Sigmoid colon (tissue), 7 donors: ENCODE data around the gene PNKP. TPM values are rescaled to one million over a fixed set of nuclear protein-coding genes. Genes with fewer than 3 reads are reported as not detected.

Experiments
- DNase-seq: peaks from one replicate; pipeline ENCODE4 v3.0.0-alpha.2; 2019
- H3K27ac ChIP-seq, 4 donors: fragments of 200-600 bp; sonication (generic); one replicate each; pipeline ENCODE4 v1.5.1; 2016 to 2019; ENCODE audit warnings: mild to moderate bottlenecking in 1 of 4
- H3K27me3 ChIP-seq, 3 donors: fragments of 200-600 bp; sonication (generic); one replicate each; pipeline ENCODE4 v1.5.1; 2019; ENCODE audit warnings: mild to moderate bottlenecking in 1 of 3
- H3K36me3 ChIP-seq, 4 donors: fragments of 200-600 bp; sonication (generic); one replicate each; pipeline ENCODE4 v1.5.1; 2016 to 2019
- H3K4me1 ChIP-seq, 4 donors: fragments of 200-600 bp; sonication (generic); one replicate each; pipeline ENCODE4 v1.5.1; 2017 to 2019
- H3K4me3 ChIP-seq, 4 donors: fragments of 200-600 bp; sonication (generic); one replicate each; pipeline ENCODE4 v1.5.1; 2017 to 2019; ENCODE audit warnings: mild to moderate bottlenecking in 2 of 4, moderate library complexity in 1 of 4
- H3K9me3 ChIP-seq, 4 donors: fragments of 200-600 bp in 3 of 4; sonication (generic) in 3 of 4; one replicate each; pipeline versions ENCODE4 v1.5.1 to v1.6.1; 2013 to 2019
- EP300 ChIP-seq, 4 donors: sonication (generic); formaldehyde crosslinking; IDR thresholded peaks; one replicate each; pipeline ENCODE4 v1.6.1; 2017; ENCODE audit warnings: antibody characterized with exemption in 4 of 4
- POLR2A ChIP-seq, 2 donors: fragments of 450-650 bp; IDR thresholded peaks; one replicate each; pipeline ENCODE4 v1.6.1; 2016; ENCODE audit warnings: antibody characterized with exemption in 2 of 2, mild to moderate bottlenecking in 2 of 2, moderate library complexity in 2 of 2
- POLR2AphosphoS5 ChIP-seq, 4 donors: sonication (generic); formaldehyde crosslinking; IDR thresholded peaks; one replicate each; pipeline ENCODE4 v1.6.1; 2017; ENCODE audit warnings: antibody characterized with exemption in 4 of 4
- WGBS, 2 donors: extraction: QIAGEN DNeasy Blood & Tissue Kit; methylation state at CpG; one replicate each; pipeline ENCODE4 v1.1.7; 2013; 5-methylcytosine and 5-hydroxymethylcytosine counted together
- intact Hi-C: fragments of 100-400 bp; cut with DNase I; formaldehyde crosslinking; loops from one replicate; pipeline ENCODE4 v1.15.1; 2023
- polyA plus RNA-seq, 3 donors: library from polyadenylated mRNA; stranded (reverse); fragments of 200-250 nt; gene quantifications; one replicate each; pipeline ENCODE4 v1.2.3, GENCODE V29; 2013
- total RNA-seq, 4 donors: library from RNA; depleted of rRNA; stranded (reverse); fragments of >200 nt; gene quantifications; one replicate each; pipeline ENCODE4 v1.1.0, GENCODE V29; 2016
- TF ChIP-seq, protein P1 (sequence below), 4 experiments: fragments of 450-650 bp in 3 of 4; fragments of 200-600 bp in 1 of 4; IDR thresholded peaks; one replicate each; pipeline ENCODE4 v1.5.1; 2016 to 2019; ENCODE audit warnings: antibody characterized with exemption in 4 of 4, mild to moderate bottlenecking in 3 of 4, moderate library complexity in 2 of 4
- donor health status: healthy with polysubstance abuse.
- donor health status: Bipolar disorder and iron deficiency.
- donor health status: healthy.

PNKP gene
- total and polyA plus RNA-seq, 7 donors: 27.0 to 88.8 (median 34.0) TPM

- H3K36me3 ChIP-seq: peaks cover 57 to 94% (median 66%) of the 10 kb centered on the region in 4 donors
- peaks cover 0 to 14% (median 10%) of the 10 kb centered on the region in 4 donors for H3K4me1 ChIP-seq
- H3K9me3 ChIP-seq: no peaks in the 10 kb centered on the region
- H3K4me3 ChIP-seq: no peak overlapping the region
- H3K27ac ChIP-seq: no peak overlapping the region
- no peak for DNase-seq
- no peaks in the 10 kb centered on the region for H3K27me3 ChIP-seq
- TF ChIP-seq POLR2A (IDR thresholded peaks at IDR 0.05): no peak
- 97% methylated on average over 5 of the region's 5 CpGs for WGBS, 2 donors
- intact Hi-C loops: no loop called here
Observed at GRCh38 chr19:49883094-49883493, 15.7 kb upstream of the PNKP start.

GRCh38 chr19:49882643-49883042 lies 15.3 kb upstream of the PNKP start:
- intact Hi-C loops: no loop called here
- H3K4me3 ChIP-seq: no peak overlapping the region
- 97 to 98% methylated on average over 14 of the region's 14 CpGs for WGBS, 2 donors
- DNase-seq: no peak
- TF ChIP-seq, protein P1, sequence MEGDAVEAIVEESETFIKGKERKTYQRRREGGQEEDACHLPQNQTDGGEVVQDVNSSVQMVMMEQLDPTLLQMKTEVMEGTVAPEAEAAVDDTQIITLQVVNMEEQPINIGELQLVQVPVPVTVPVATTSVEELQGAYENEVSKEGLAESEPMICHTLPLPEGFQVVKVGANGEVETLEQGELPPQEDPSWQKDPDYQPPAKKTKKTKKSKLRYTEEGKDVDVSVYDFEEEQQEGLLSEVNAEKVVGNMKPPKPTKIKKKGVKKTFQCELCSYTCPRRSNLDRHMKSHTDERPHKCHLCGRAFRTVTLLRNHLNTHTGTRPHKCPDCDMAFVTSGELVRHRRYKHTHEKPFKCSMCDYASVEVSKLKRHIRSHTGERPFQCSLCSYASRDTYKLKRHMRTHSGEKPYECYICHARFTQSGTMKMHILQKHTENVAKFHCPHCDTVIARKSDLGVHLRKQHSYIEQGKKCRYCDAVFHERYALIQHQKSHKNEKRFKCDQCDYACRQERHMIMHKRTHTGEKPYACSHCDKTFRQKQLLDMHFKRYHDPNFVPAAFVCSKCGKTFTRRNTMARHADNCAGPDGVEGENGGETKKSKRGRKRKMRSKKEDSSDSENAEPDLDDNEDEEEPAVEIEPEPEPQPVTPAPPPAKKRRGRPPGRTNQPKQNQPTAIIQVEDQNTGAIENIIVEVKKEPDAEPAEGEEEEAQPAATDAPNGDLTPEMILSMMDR (IDR thresholded peaks at IDR 0.05): no peak
- no peak for TF ChIP-seq POLR2AphosphoS5 (IDR thresholded peaks at IDR 0.05)
- no peak for TF ChIP-seq POLR2A (IDR thresholded peaks at IDR 0.05)
- no peak for TF ChIP-seq EP300 (IDR thresholded peaks at IDR 0.05)
- H3K27me3 ChIP-seq: no peaks in the 10 kb centered on the region
- H3K36me3 ChIP-seq: peaks cover 57 to 90% (median 64%) of the 10 kb centered on the region in 4 donors
- H3K4me1 ChIP-seq: peaks cover 0 to 16% (median 11%) of the 10 kb centered on the region in 4 donors
- H3K9me3 ChIP-seq: no peaks in the 10 kb centered on the region
- H3K27ac ChIP-seq: no peak overlapping the region

DNA sequence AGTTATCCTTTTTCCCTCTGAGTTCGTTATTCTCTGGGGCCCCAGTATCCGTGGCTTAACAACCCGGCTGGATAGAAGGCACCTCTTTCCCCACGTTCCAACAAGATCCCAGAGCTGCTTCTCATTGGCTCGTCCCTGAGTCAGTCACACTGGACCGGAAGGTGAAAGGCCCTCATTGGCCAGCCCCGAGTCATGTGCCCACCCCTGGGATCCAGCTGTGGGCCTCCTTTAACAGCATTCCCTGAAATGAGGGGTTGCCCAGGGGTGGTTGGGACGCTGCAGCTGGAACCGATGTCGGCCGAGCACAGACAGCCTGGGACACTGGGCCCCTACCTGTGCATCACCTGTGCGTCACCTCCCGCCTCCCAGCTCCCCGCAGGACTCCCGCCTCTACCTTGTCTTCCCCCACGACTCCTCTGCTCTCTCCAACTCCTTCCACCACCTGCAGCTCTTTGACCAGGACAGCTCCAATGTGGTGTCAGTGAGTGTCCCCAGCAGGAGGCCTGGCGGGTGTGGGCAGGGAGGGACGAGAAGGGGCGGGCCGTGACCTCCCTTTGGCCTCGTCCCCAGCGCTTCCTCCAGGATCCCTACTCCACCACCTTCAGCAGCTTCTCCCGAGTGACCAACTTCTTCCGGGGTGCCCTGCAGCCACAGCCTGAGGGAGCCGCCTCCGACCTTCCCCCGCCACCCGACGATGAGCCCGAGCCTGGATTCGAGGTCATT lies 14.5 kb upstream of the PNKP start:
- H3K4me1 ChIP-seq: peaks cover 0 to 16% (median 11%) of the 10 kb centered on the region in 4 donors
- 93 to 96% methylated on average over 31 of the region's 31 CpGs for WGBS, 2 donors
- no peak for DNase-seq
- H3K4me3 ChIP-seq: no peak overlapping the region
- intact Hi-C loops: no loop called here
- H3K36me3 ChIP-seq: peaks cover 57 to 83% (median 60%) of the 10 kb centered on the region in 4 donors
- no peaks in the 10 kb centered on the region for H3K9me3 ChIP-seq
- H3K27me3 ChIP-seq: no peaks in the 10 kb centered on the region
- no peak overlapping the region for H3K27ac ChIP-seq
- TF ChIP-seq EP300 (IDR thresholded peaks at IDR 0.05) (no peak), POLR2AphosphoS5 (IDR thresholded peaks at IDR 0.05) (no peak), POLR2A (IDR thresholded peaks at IDR 0.05) (no peak)
- TF ChIP-seq, protein P1 (IDR thresholded peaks at IDR 0.05): no peak

GRCh38 chr19:49881186-49881585 lies 13.8 kb upstream of the PNKP start:
- H3K4me3 ChIP-seq: no peak overlapping the region
- H3K27me3 ChIP-seq: no peaks in the 10 kb centered on the region
- TF ChIP-seq POLR2A (IDR thresholded peaks at IDR 0.05) (no peak), POLR2AphosphoS5 (IDR thresholded peaks at IDR 0.05) (no peak)
- no peak for DNase-seq
- peaks cover 57 to 76% (median 60%) of the 10 kb centered on the region in 4 donors for H3K36me3 ChIP-seq
- no peak overlapping the region for H3K27ac ChIP-seq
- intact Hi-C loops: no loop called here
- no peaks in the 10 kb centered on the region for H3K9me3 ChIP-seq
- H3K4me1 ChIP-seq: peaks cover 0 to 16% (median 11%) of the 10 kb centered on the region in 4 donors
- 97 to 98% methylated on average over 17 of the region's 17 CpGs for WGBS, 2 donors

DNA sequence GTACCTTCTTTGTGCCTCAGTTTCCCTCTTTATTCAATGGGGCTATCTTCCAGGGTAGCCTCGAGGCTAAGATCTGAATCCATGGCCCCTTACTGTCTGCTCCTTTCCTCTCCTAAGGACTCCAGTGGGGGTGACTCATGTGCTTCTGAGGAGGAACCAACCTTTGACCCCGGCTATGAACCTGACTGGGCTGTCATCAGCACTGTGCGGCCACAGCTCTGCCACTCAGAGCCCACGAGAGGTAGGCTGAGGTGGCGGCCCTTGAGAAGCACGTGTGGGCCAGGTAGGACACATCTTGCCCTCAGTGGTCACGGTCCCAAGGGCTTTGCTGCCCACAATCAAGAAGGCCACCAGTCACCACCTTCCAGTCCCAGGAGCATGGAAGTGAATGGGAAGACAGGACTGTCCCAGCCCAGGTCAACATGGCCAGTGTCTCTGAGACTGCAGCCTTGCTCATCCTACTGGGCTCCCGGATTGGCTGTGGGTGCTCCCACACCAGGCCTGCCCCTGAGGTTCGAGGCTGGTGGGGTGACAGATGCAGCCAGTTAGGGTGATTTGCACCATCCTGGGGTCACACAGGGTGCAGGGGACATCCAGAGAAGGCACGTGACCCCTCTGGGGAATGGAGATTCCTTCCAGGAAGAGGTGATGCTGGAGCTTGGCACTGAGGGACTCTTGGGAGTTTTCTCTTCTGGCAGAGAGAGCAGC lies 12.9 kb upstream of the PNKP start:
- DNase-seq: no peak
- H3K36me3 ChIP-seq: peaks cover 53 to 68% (median 59%) of the 10 kb centered on the region in 4 donors
- H3K27ac ChIP-seq: no peak overlapping the region
- intact Hi-C loops: no loop called here
- no peaks in the 10 kb centered on the region for H3K9me3 ChIP-seq
- WGBS, 2 donors: 86 to 93% methylated on average over 10 of the region's 10 CpGs
- TF ChIP-seq, protein P1 (IDR thresholded peaks at IDR 0.05): no peak
- TF ChIP-seq EP300 (IDR thresholded peaks at IDR 0.05) (no peak), POLR2A (IDR thresholded peaks at IDR 0.05) (no peak), POLR2AphosphoS5 (IDR thresholded peaks at IDR 0.05) (no peak)
- H3K4me3 ChIP-seq: no peak overlapping the region
- no peaks in the 10 kb centered on the region for H3K27me3 ChIP-seq
- peaks cover 0 to 20% (median 17%) of the 10 kb centered on the region in 4 donors for H3K4me1 ChIP-seq
